Smooth muscle cell (in vitro differentiated cells): ENCODE data around the gene B3GAT1. TPM values are rescaled to one million over a fixed set of nuclear protein-coding genes. Genes with fewer than 3 reads are reported as not detected.

Source experiments
- DNase-seq: peaks from one replicate; lab custom pipeline; 2025; ENCODE audit not compliant: unreplicated experiment; lab: John Stamatoyannopoulos, UW
- H2AFZ ChIP-seq: fragments of 200-600 bp; sonication (generic); 2 replicates; pipeline ENCODE4 v1.6.0; 2016; ENCODE audit warnings: antibody characterized with exemption, low read depth, mild to moderate bottlenecking
- H3F3A ChIP-seq: fragments of 200-600 bp; sonication (generic); 2 replicates; pipeline ENCODE4 v1.6.0; 2017; ENCODE audit warnings: antibody characterized with exemption, low read depth
- H3K27ac ChIP-seq: fragments of 200-600 bp; sonication (generic); 2 replicates; pipeline ENCODE4 v1.5.1; 2016; ENCODE audit warnings: low read depth, mild to moderate bottlenecking
- H3K27me3 ChIP-seq: fragments of 200-600 bp; sonication (generic); 2 replicates; pipeline ENCODE4 v1.6.1; 2016; ENCODE audit warnings: low read depth, mild to moderate bottlenecking
- H3K36me3 ChIP-seq: fragments of 200-600 bp; sonication (generic); 2 replicates; pipeline ENCODE4 v1.5.1; 2016; ENCODE audit warnings: low read depth
- H3K4me1 ChIP-seq: fragments of 200-600 bp; sonication (generic); 2 replicates; pipeline ENCODE4 v1.5.1; 2016; ENCODE audit warnings: low read depth
- H3K4me2 ChIP-seq: fragments of 200-600 bp; sonication (generic); 2 replicates; pipeline ENCODE4 v1.6.0; 2016; ENCODE audit warnings: mild to moderate bottlenecking
- H3K4me3 ChIP-seq: fragments of 200-600 bp; sonication (generic); 2 replicates; pipeline ENCODE4 v1.5.1; 2016; ENCODE audit warnings: mild to moderate bottlenecking
- H3K79me2 ChIP-seq: fragments of 200-600 bp; sonication (generic); 2 replicates; pipeline ENCODE4 v1.6.0; 2016; ENCODE audit warnings: low read depth, mild to moderate bottlenecking
- H3K9ac ChIP-seq: fragments of 200-600 bp; sonication (generic); 2 replicates; pipeline ENCODE4 v1.6.0; 2016; ENCODE audit warnings: low read depth
- H3K9me3 ChIP-seq: fragments of 200-600 bp; sonication (generic); replicated peaks from 2 replicates; pipeline ENCODE4 v1.5.1; 2016; ENCODE audit warnings: low read depth
- H4K20me1 ChIP-seq: fragments of 200-600 bp; sonication (generic); 2 replicates; pipeline ENCODE4 v1.6.0; 2016; ENCODE audit warnings: low read depth
- CTCF ChIP-seq: fragments of 200-600 bp; sonication (generic); IDR thresholded peaks from 2 replicates; pipeline ENCODE4 v1.5.1; 2017; ENCODE audit warnings: borderline replicate concordance, mild to moderate bottlenecking, antibody characterized with exemption; ENCODE audit not compliant: insufficient read depth, poor library complexity, severe bottlenecking
- WGBS: methylation state at CpG from one replicate; pipeline ENCODE4 v1.1.7; 2016; ENCODE audit warnings: low lambda C conversion rate; 5-methylcytosine and 5-hydroxymethylcytosine counted together
- polyA plus RNA-seq: library from polyadenylated mRNA; unstranded; fragments of >200 nt; fragmentation: Nextera tagmentation; extraction: Ambion mirVana; gene quantifications from 2 replicates; pipeline ENCODE4 v1.2.1, GENCODE V29; 2016
- total RNA-seq: library from RNA; depleted of rRNA; stranded (reverse); fragments of >200 nt; gene quantifications from 2 replicates; pipeline ENCODE4 v1.2.3, GENCODE V29; 2014

The B3GAT1 gene
- total and polyA plus RNA-seq, 2 experiments from 2014 or later = not detected

- Histone ChIP-seq H3F3A (no peaks in the 10 kb centered on the region), H3K79me2 (no peaks in the 10 kb centered on the region), H3K27me3 (peaks cover 29% of the 10 kb centered on the region), H3K9ac (no peak overlapping the region), H3K9me3 (no peaks in the 10 kb centered on the region), H4K20me1 (no peaks in the 10 kb centered on the region), H3K27ac (no peak overlapping the region), H3K4me1 (peaks cover 1% of the 10 kb centered on the region), H3K4me3 (no peak overlapping the region), H3K4me2 (no peak overlapping the region), H2AFZ (no peak overlapping the region), H3K36me3 (no peaks in the 10 kb centered on the region)
- 91% methylated on average over 29 of the region's 30 CpGs for WGBS
- no peak for TF ChIP-seq CTCF
- DNase-seq = no peak
These were observed 7.3 kb downstream of the B3GAT1 start for GRCh38 chr11:134404575-134405341.

GRCh38 chr11:134402910-134403309 lies 9.1 kb downstream of the B3GAT1 start:
- H3F3A ChIP-seq = no peaks in the 10 kb centered on the region
- H3K9ac ChIP-seq = no peak overlapping the region
- no peak overlapping the region for H3K4me3 ChIP-seq
- H3K79me2 ChIP-seq = no peaks in the 10 kb centered on the region
- no peaks in the 10 kb centered on the region for H3K36me3 ChIP-seq
- H3K9me3 ChIP-seq = no peaks in the 10 kb centered on the region
- no peak for TF ChIP-seq CTCF
- H3K27ac ChIP-seq = no peak overlapping the region
- H3K4me1 ChIP-seq = no peaks in the 10 kb centered on the region
- peaks cover 18% of the 10 kb centered on the region for H3K27me3 ChIP-seq
- H4K20me1 ChIP-seq = no peaks in the 10 kb centered on the region
- no peak for DNase-seq
- H3K4me2 ChIP-seq = no peak overlapping the region
- no peak overlapping the region for H2AFZ ChIP-seq
- 89% methylated on average over 12 of the region's 12 CpGs for WGBS

GRCh38 chr11:134401825-134402809 lies 9.9 kb downstream of the B3GAT1 start:
- Histone ChIP-seq H3K4me1 (no peaks in the 10 kb centered on the region), H3K27ac (no peak overlapping the region), H3K9me3 (no peaks in the 10 kb centered on the region), H3K36me3 (no peaks in the 10 kb centered on the region), H2AFZ (no peak overlapping the region), H3K4me3 (no peak overlapping the region), H3F3A (no peaks in the 10 kb centered on the region), H4K20me1 (no peaks in the 10 kb centered on the region), H3K4me2 (no peak overlapping the region), H3K79me2 (no peaks in the 10 kb centered on the region), H3K27me3 (peaks cover 10% of the 10 kb centered on the region), H3K9ac (no peak overlapping the region)
- no peak for DNase-seq
- 84% methylated on average over 19 of the region's 19 CpGs for WGBS
- no peak for TF ChIP-seq CTCF
